ENCODE results near the gene TAF1.
"Not testable (repeated sequence)": the region's sequence is repeated elsewhere in the genome, so short reads cannot be mapped to it uniquely, and the experiment has no call there.

The TAF1 gene

DNA sequence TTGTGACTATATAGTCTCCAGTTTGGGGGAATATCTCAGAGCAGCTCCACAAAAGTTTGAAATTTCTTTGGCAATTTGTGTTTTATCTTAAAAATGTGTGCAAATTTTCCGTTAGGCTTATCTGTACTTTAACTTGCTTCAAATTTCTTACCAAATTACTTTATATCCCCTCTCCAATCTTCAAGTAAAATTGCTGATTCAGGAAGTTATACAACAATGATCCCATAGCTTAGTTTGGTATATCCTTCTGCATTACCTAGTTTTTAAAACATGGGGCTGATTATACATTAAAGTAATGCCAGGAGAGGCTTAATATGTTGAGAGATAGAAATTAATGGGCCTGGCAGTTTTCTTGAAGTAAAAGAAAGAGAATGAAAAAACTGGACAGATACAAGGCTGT, 66.6 kb downstream of the TAF1 start:
- no peak for FAIRE-seq

DNA sequence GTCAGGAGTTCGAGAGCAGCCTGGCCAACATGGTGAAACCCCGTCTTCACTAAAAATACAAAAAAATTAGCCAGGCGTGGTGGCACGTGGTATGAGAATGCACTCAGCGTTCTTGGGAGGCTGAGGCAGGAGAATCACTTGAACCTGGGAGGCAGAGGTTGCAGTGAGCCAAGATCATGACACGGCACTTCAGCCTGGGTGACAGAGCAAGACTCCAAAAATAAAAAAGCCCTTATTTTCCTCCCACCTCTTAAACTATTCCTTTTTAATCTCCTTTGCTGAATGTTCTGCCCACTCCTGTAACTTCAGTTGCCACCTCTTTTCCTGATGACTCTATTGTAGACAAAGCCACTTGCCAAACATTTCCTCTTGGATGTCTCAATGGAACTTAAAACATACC, 72.6 kb downstream of the TAF1 start:
- no peak for FAIRE-seq

GRCh38 chrX:71439420-71439819, 73.3 kb downstream of the TAF1 start:
- no peak for FAIRE-seq

DNA sequence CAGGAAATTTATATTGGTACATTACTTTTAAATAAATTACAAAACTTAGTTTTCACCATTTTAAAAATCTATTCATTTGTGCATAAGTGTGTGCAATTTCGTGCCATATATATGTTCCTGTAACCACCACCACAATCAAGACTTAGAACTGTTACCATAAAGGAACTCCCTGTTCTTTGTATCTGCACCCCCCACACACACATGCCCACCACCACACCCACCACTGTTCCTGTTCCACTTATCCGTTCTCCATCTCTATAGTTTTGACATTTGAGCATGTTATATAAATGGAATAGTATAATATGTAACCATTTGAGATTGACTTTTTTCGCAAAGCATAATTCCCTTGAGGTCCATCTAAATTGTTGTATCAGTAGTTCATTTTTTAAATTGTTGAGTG, 73.7 kb downstream of the TAF1 start:
- FAIRE-seq = no peak

DNA sequence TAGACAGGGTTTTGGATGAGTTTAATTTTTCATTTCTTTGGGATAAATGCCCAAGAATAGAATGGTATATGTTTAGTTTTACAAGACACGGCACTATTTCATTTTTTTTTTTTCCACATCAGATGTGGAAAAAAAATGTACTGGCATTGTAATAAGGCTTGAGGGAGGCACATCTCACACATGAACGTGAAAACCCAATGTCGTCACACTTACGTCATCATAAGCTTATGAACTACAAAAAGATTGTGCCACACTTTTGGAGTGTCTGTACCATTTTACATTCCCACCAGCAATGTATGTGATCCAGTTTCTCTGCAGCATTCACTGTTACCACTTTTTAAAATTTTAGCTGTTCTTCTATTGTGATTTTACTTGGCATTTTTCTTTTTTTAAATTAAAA, 74.2 kb downstream of the TAF1 start:
- FAIRE-seq = no peak

DNA sequence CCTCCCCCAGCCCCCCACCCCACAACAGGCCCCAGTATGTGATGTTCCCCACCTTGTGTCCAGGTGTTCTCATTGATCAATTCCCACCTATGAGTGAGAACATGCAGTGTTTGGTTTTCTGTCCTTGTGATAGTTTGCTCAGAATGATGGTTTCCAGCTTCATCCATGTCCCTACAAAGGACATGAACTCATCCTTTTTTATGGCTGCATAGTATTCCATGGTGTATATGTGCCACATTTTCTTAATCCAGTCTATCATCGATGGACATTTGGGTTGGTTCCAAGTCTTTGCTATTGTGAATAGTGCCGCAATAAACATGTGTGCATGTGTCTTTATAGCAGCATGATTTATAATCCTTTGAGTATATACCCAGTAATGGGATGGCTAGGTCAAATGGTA, 75.7 kb downstream of the TAF1 start:
- not testable (repeated sequence) for FAIRE-seq

DNA sequence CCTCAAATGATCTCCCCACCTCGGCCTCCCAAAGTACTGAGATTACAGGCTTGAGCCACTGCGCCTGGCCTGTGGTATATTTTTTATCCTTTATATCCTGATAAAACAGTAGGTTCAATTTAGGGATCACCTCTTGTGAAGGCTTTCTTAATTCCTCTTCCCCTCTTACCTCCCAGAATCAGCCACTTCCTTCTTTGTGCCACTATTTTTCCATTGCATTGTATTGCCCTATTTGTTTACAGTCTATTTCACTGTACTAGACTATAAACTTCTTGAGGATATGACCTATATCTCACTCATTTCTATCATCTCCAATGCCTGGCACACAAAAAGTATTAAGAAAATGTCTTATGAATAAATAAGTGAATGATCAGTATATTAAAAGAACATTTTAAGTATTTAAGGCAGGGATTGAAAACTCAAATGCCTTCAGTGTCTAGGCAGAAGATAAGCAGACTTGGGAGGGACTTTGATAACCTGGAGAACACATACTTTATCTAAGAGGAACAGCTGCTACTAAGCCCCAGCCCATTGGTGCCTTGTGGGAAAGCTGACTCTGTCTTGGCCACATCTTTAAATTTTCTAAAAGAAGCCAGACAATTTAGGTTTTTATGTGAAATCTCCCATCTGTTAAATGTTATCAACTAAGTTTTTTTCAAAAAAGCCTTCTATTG, 84.4 kb downstream of the TAF1 start:
- no peak for FAIRE-seq

- FAIRE-seq = not testable (repeated sequence)
These were observed 85.4 kb downstream of the TAF1 start for GRCh38 chrX:71451518-71451917.

DNA sequence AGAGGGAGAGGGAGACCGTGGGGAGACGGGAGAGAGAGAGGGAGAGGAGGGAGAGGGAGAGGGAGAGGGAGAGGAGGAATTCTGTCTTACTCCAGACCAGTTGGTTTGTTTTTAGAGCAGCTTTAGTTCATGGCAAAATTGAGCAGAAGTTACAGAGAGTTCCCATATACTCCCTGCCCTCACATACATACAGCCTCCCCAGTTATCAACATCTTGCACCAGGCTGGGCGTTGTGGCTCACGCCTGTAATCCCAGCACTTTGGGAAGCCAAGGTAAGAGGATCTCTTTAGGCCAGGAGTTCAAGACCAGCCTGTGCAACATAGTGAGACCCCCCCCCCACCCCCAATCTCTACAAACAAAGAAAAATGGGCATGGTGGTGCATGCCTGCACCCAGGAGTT, 86.9 kb downstream of the TAF1 start:
- no peak for FAIRE-seq

DNA sequence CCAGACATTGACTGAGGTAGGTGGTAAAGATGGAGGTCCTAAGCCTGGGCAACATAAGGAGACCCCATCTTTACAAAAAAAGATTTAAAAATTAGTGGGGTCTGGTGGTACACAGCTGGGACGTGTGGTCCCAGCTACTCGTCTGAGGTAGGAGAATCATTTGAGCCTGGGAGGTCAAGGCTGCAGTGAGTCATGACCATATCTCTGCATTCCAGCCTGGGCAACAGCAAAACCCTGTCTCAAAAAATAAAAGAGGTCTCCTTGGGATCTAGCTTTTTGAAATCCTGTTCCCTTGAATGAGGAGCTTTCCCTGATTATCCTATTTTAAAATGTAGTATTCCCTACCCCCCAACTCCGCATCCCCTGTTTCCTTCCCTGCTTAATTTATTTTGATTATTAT, 88.1 kb downstream of the TAF1 start:
- FAIRE-seq = no peak

GRCh38 chrX:71458866-71459265, 92.7 kb downstream of the TAF1 start:
- no peak for FAIRE-seq

DNA sequence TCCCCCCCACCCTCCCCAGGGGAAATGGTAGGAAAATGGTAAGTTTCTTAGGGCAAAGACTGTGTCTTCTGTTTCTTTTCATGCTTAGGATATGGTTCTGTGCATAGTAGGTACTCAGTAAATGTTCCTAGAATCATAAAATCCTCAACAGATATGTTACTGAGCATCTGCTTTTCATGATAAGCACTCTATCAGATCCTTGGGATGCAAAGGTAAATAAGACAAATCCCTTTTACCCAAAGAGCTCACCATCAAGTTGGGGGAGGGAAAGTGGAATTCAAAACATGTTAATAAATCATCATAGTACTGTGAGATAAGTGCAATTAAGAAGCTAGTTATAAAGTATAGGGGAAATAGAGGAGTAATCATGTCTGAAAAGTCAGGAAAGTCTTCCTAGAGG, 98.8 kb downstream of the TAF1 start:
- FAIRE-seq = no peak

DNA sequence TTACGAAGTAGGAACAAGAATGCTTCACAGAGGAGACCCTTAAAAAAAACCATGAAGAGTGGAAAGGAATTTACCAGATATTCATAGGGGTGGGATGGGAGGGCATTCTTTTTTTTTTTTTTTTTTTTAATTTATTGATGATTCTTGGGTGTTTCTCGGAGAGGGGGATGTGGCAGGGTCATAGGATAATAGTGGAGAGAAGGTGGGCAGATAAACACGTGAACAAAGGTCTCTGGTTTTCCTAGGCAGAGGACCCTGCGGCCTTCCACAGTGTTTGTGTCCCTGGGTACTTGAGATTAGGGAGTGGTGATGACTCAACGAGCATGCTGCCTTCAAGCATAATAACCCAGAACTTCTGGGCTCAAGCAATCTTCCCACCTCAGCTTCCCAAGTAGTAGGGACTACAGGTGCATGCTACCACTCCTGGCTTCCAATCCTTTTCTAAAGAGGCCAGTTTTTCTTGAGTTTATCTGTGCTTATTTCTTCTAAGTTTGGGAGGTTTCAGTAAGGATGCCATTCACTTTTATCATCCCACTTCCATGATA, 100.9 kb downstream of the TAF1 start:
- FAIRE-seq = no peak

DNA sequence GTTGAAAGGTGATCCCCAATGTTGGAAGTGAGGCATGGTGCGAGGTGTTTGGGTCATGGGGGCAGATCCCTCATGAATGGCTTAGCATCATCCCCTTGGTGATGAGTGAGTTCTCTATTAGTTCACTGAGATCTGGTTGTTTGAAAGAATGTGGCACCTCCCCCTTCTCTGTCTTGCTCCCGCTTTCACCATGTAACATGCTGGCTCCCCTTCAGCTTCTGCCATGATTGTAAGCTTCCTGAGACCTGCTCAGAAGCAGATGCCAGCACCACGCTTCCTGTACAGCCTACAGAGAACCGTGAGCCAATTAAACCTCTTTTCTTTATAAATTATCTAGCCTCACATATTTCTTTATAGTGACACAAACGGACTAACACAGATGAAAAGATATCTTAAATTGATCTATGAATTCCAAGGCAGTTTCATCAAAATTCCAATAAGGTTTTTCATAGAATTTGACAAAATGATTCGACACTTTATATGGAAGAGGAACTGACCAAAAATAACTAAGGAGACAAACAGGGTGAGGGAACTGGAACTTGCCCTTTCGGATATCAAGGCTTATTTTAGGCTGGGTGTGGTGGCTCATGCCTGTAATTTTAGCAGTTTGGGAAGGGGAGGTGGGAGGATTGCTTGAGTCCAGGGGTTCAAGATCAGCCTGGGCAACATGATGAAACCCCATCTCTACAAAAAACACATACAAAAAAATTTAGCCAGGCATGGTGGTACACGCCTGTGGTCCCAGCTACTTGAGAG, 109.8 kb downstream of the TAF1 start:
- no peak for FAIRE-seq

GRCh38 chrX:71482228-71482958, 116.2 kb downstream of the TAF1 start:
- FAIRE-seq = no peak

GRCh38 chrX:71487814-71488213, 121.7 kb downstream of the TAF1 start:
- peak; percentile 73 for FAIRE-seq

- no peak for FAIRE-seq
These were observed 123.4 kb downstream of the TAF1 start for GRCh38 chrX:71489540-71489939.

GRCh38 chrX:71492231-71493065, 126.3 kb downstream of the TAF1 start:
- FAIRE-seq = no peak

GRCh38 chrX:71493111-71493613, 127.0 kb downstream of the TAF1 start:
- no peak for FAIRE-seq

DNA sequence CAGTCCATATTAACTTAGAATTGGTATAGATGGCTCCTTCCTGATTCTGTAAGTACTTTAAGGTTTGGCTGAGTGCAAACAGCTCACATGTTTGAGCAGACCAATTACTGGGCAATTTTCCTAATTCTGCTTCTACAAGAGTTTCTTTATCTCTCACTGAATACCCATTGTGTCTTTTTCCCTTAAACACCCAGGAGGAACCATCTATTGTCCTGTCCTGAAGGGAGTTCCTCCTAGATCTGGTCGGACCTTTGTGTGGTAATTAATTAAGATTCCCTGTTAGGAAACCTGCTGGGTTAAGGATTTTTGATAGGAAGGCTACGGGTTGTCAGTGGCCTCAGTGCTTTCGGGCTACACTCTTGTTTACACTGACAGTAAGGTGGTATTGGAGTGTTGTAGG, 129.8 kb downstream of the TAF1 start:
- FAIRE-seq = not testable (repeated sequence)

- no peak for FAIRE-seq
These were observed 130.3 kb downstream of the TAF1 start for GRCh38 chrX:71496476-71496875.

DNA sequence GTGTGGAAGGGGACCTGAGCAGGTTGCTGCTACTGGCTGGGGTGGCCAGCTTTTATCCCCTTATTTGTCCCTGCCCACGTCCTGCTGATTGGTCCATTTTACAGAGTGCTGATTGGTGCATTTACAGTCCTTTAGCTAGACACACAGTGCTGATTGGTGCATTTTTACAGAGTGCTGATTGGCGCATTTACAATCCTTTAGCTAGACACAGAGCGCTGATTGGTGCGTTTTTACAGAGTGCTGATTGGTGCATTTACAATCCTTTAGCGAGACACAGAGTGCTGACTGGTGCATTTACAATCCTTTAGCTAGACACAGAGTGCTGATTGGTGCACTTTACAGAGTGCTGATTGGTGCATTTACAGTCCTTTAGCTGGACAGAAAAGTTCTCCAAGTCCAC, 135.9 kb downstream of the TAF1 start:
- not testable (repeated sequence) for FAIRE-seq

- no peak for FAIRE-seq
These were observed 138.2 kb downstream of the TAF1 start for GRCh38 chrX:71504346-71504745.

Data from islet of Langerhans (tissue), 1 donor.